DMS153 treated with DMSO at 0.1 percent for 48 hours (cell line): ENCODE results near the gene TNC.

Source experiments
- DNase-seq: peaks from one replicate; lab custom pipeline; 2025; ENCODE audit not compliant: unreplicated experiment; lab: John Stamatoyannopoulos, UW

Gene TNC

GRCh38 chr9:115104908-115105307, 13.0 kb downstream of the TNC start:
- DNase-seq: peak; percentile 9

GRCh38 chr9:115103746-115104477, 14.0 kb downstream of the TNC start:
- no peak for DNase-seq

DNA sequence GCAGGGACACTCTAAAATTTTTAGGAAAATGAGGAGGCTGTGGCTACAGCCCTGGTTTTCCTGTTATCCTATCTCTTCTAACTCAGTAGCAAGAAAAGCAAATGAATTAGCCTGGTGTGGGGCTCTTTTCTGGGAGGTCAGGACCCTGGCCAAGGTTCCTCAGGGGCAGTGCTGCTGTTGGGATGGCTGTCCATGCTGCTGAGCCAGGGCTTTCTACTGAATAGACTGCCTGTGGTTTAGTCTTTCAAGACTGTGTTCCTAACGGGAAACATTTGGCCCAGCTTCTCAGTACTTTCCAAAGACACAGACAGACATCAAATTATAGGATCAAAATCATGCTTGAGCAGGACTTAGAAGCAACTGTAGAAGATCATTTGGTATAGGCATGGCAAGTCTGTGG, 18.1 kb downstream of the TNC start:
- DNase-seq: no peak

DNA sequence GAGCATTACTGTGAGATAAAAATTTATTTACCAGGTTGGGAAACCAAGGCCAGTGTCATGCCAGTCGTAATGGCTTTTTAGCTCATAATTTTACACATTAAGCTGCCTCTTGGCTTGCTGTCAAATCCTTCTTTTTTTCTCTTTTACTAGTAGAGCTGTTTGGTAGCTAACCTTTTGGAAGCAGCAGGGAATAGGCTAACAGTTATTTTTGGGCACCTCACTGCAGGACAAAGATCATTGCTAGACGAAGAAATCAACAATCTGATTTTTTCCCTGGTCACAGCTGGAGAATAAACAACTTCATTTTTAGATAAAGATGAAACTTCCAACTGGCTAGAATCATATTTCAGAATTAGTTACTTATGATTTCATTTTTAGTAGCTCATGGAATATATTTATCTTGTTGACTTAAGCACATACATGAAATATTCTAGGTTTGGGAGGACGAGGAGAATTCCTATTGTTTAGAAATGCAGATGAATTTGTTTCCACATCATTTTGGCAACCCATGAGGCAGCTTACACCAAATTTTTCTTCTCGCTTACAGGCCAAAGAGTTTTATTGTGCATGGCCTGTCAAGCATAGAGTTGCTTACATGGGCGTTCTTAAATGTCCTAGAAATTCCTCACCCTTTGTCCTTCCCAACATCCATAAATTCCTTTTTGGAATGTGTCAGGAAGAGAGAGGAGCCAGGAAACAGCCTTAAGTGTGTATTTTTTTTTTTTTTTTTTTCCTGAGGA, 19.6 kb downstream of the TNC start:
- DNase-seq: no peak

- DNase-seq: no peak
Measured at GRCh38 chr9:115093520-115093919, 24.4 kb downstream of the TNC start.

DNA sequence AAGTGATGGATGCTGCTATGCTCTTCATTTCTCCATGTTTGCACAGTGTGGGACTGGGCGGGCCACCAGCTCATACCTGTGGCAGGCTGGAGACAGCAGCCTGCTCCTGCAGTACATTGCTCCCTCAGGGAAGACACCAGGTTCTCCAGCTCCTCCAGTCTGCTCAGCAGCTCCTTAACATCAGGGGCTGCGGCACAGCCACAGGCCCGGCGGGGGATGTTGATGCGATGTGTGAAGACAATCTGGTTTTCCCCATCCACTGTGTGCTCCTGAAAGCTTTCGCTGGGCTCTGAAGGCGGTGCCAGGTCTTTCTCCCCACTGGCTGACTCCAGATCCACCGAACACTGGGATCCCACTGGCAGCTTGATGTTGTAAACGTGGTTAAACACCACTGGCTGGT, 27.5 kb downstream of the TNC start:
- no peak for DNase-seq

DNA sequence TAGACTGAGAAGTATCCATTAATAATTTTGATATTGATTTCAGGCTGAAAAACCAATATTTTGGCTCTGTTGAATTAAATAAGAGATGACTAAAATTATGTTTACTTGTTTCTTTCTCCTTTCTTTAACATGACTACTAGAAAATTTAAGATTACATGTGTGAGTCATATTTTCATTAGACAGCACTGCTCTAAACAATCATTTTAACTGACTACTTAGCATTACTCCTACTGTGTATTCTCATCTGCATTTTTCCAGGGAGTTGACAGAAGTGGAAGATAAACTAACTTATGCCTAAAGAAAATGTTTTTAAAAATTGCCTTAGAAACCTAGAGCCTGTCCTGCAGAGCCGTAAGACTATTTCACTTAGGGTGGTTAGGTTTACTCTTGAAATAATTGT, 29.1 kb downstream of the TNC start:
- no peak for DNase-seq

DNA sequence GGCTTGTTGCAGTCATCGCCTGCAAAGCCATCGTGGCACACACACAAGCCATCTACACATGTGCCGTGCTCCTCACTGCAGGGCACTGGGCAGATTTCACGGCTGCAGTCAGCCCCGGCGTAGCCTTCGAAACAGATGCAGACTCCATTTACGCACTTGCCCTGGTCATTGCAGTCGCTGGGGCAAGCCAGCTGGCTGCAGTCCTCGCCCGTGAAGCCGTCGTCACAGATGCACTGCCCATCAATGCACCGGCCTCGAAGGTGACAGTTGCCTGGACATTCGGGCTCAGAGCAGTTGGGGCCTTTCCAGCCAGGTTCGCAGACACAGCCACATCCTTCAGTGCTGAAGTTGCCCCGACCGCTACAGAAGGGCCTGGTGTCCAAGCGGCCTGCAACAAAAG, 31.1 kb downstream of the TNC start:
- no peak for DNase-seq

GRCh38 chr9:115086461-115086860, 31.5 kb downstream of the TNC start:
- no peak for DNase-seq

DNA sequence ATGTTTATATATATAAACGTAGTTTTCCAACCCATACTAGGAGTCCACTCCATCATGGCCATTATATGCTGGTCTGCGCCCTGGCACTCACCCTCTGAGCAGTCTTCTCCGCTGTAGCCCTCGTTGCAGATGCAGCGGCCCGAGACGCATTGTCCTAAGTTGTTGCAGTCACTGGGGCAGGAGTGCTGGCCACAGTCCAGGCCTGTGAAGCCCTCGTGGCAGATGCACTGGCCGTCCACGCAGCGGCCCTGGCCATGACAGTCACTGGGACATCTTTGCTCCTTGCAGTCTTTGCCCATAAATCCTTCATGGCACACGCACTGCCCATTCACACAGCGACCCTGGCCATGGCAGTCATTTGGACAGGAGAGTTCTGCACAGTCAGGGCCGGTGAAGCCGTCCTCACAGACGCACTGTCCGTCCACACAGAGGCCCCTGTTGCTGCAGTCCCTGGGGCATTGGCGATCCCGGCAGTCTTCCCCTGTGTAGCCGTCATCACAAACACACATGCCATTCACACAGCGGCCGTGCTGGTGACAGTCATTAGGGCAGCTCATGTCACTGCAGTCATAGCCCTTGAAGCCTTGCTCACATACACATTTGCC, 32.1 kb downstream of the TNC start:
- no peak for DNase-seq

DNA sequence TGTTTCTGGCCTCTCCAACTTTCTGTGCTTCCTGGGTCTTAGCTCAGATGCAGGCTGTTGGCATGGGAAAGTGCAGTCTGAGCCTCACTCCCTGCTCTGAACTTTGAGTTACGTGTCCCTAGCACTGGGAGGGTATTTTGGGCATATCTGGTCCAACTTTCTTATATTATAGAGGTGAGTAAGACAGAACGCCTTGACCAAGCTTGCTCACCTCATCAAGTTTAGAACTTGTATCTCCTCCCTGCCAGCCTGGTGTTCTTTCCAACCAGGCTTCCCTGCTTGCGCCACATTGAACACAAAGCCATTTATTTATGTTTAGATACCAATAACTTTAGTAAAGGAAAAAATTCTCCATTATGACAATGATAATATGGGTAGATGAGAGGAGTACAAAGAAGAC, 33.2 kb downstream of the TNC start:
- DNase-seq: no peak

- DNase-seq: no peak
Measured at GRCh38 chr9:115084157-115084556, 33.8 kb downstream of the TNC start.

GRCh38 chr9:115080242-115080641, 37.7 kb downstream of the TNC start:
- no peak for DNase-seq

DNA sequence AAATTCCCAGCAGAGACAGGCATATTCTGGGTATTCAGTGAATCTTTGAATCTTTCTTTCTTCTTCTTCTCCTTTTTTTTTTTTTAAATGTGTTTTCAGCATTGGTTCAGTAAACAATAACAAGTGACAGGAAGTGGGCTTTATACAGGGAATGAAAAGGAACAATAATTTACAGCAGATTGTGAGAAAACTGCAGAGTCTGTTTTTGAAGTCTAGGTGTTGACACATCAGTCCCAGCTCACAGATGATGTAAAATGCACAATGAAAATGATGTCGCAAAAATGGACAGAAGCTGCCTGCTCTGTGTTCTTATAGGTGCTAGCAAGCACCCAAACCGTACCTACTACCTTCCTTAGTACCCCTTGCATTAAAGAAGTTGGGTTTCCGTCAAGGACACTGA, 38.8 kb downstream of the TNC start:
- DNase-seq: no peak

DNA sequence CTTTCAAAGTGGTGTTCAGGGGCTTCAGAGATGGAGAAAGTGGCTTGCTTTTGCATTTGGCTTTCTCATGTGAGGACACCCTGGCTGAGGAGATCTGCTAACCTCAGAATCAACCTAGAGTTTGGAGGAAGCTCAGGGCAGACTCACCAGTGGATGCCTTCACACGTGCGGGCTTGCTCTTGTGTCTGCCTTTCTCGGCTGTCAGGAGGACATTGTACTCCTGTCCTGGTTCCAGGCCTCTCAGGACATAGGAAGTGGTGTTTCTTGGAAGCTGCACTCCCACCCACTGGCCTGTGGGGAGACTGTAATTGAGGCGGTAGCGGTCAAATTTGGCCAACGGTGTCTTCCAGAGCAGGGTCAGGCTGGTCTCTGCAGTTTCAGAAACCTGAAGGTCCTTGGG, 44.5 kb downstream of the TNC start:
- DNase-seq: no peak

- no peak for DNase-seq
Measured at GRCh38 chr9:115071176-115071575, 46.8 kb downstream of the TNC start.

GRCh38 chr9:115069771-115070170, 48.2 kb downstream of the TNC start:
- DNase-seq: no peak

DNA sequence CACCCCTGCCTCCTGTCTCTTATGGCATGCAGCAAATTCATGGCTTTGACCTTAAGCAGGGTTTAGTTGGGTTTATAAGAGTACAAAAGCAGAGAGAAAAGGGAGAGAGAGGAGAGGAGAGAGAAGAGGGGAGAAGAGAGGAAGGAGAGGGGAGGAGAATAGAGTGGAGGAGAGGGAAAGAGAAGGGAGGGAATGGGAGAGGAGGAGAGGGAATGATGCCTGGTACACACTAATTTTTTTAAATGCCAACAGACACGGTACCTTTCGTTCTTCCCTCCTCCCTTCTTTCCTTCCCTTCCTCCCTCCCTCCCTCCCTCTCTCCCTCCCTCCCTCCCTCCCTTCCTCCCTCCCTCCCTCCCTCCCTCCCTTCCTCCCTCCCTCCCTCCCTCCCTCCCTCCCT, 48.7 kb downstream of the TNC start:
- DNase-seq: no peak

DNA sequence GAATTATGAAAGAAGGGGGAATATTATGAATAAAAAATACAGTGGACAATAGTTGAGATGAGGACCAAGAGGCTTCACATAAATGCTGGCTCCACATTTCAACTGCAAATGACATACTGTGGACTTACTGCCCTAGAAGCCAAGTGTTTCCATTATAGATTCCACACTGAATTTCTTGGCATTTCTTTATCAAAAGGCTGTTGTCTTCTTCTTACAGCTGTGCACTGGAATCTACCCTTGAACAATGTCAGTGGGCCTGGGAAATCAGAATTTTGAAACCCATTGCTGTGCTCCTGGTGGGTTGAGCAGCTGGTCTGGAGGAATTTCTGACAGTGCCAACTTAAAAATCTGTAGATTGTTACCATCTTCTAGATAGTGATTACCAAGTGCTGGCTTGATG, 49.9 kb downstream of the TNC start:
- DNase-seq: no peak

DNA sequence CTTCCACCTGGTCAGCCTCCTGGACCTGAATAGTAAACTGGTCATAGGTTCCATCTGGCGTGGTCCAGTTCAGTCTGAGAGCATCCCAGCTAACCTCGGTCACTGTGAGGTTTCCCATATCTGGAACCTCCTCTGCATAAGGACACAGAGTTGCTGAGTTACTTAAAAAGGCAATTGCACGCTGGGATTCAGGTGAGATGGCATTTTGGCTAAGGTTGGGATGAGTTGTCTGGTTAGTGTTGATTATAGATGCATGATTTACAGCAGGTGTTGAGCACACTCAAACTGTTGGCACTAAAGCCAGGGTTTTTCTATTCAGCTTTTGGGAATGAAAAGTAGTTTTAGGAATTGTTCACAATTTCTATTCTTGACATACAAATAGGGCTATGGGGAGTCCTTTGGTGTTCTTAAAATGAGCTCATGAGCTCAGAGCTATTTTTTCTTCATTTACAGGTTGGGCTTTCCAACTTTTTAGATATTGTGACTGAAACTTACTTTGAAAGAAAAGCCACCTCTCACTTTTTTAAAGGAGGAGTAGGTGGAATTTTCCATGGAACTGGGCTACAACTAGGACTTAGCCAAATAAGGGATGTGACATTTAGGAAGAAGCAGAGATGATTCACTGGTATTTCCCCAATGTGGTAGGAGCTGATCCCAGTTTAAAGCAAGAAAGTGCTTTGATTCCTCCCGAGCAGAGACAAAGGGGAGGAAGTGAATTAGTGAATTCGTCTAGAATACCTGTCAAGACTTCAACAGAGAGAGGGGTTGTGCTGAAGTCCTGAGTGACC, 54.7 kb downstream of the TNC start:
- DNase-seq: no peak

- DNase-seq: no peak
Measured at GRCh38 chr9:115058684-115059315, 59.2 kb downstream of the TNC start.
